ENCODE data around the gene PRPF38B.
"Not testable (repeated sequence)": the region's sequence is repeated elsewhere in the genome, so short reads cannot be mapped to it uniquely, and the experiment has no call there.

PRPF38B gene

DNA sequence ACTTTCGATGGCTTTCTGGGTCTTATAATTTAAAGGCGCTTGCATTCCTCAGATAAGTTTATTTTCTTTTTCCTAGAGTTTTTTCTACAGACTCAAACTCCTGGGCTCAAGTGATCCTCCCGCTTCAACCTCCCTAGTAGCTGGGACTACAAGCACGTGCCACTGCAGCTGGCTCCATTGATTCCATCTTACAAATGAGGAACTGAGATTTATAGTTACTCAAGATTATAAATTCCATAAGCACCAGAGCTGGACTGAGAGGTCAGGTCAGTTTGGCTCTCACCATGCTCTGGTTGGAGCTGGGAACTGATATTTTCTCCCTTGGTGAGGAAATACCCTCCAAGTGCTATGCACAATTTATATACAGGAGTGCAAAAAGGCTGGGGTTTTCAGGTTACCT lies 13.4 kb upstream of the PRPF38B start:
- FAIRE-seq = no peak
- no peak for DNase-seq (ENCODE audit: insufficient read length, low spot score)

DNA sequence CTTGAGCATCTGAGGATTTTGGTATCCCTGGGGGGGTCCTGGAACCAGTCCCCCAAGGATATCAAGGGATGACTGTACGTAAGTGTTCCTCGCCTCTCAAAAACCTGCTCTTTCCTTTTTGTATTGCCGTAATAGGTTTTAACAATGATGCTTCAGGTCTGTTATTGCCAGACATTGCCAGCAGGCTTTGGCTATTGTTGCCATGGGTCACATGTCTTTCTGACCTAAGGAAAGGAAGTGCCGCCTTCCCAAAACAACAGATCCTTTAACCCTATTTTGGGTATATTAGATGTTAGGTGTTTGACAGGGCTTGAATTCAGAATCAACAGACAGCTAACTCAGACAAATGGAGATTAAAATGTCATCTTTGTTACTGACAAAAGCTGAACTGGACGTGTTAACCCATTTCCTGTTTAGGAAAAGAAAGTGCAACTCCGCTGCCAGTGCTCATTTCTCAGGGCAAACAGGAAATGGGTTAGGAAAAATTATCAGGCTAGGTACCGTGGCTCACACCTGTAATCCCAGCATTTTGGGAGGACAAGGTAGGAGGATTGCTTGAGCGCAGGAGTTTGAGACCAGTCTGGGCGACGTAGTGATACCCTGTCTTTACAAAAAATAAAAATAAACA lies 12.4 kb upstream of the PRPF38B start:
- no peak for FAIRE-seq
- DNase-seq (ENCODE audit: insufficient read length, low spot score) = no peak

DNA sequence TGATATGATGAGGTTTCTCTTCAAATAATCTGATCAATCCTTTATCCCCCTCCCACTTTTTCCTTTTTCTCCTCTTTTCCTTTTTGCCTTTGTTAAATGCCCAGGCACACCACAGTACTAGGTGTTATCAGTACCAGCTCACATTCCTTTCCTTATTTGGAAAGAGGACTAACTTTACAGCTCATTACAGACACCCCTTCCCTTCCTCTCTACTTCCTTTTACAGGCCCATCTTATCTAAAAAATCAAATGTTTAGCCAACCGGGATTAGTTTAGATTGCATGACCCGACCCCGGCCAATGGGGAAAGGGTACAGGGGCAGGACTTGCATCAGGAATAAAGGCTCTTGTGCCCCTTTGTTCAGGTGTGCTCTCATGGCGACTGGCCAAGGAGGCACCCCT lies 10.4 kb upstream of the PRPF38B start:
- not testable (repeated sequence) for FAIRE-seq; DNase-seq (ENCODE audit: insufficient read length, low spot score)

DNA sequence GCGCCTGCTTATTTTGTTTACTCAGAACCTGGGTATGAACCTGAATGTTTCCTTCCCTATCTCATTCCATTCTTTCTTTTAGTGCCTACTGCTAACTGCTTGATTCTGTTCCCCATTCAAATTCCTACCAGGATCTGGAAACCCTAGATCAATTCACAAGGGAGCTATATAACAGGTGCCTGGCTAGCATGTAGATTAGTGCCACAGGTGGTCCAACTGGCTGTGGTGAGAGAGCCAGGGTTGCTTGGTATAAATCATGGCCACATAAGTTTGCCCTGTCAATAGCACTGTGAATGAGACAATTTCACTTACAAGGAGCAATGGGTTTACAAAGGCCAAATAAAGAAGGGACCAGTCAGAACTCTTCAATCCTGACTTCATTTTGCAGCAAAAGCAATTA lies 6.6 kb upstream of the PRPF38B start:
- FAIRE-seq (no peak), DNase-seq (ENCODE audit: insufficient read length, low spot score) (no peak)

DNA sequence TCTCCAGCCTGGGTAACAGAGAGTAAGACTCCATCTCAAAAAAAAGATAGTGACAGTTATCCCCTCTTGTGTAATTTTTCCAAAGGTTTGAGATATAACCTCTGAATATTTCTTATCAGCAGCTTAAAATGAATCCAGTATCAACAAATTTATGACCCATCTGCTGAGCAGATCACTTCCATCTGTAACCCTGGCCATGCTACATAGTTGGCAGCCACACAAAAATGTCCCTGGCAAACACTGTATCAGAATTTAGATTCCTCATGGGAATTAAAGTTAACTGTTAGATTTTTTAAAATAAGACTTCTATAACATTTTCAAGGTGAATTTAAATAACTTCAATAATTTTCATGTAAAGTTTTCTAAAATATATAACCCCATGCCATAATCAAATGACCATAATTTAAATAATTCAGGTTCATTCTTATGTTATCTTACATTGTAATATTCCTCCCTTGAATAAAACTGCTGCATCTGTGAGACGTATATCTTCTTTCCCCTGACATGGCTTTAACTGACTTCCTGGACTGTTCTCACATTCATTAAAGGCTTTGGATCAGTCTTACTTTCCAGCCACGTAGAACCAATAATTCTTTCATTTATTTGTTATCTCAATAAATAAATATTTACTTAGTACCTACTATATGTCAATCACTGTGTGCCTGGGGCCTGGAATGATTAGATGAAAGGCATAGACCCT lies 5.3 kb upstream of the PRPF38B start:
- DNase-seq (ENCODE audit: insufficient read length, low spot score) = no peak
- no peak for FAIRE-seq

DNA sequence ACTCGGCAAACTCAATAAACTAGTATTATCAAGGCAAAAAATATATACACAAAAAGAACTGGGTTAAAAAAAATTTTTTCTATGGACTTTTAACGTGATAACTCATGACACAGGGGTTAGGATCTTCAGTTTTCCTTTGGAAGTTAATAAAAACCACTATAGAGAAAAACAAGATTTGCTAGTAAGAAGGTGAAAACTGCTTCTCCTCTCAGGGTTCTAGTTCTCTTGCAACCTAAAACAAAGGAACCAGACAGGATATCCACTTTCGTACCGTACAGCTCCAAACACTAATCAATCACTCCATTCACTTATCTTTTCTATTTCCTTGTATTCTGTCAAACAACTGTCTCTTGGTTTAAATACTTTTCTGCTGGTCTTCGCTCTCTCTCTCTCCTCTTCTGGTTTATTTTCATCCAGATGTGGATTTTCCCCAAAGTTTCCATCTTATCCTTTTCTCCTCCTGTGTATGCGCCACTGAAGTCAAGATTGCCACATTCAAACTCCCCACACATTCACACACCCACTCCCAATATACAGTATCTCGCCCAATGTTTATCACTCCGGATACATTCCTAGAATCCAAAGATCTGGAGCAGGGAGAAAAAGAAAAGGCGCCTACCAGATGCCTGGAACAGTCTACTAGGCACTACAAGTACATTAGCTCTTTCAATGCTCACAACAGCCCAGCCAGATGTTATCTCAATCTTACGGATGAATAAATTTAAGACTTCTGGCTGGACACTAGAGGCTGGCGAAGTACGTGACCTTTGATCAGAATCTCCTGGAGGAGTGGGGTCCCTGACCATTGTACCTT lies 775 bp upstream of the PRPF38B start:
- FAIRE-seq (peak; percentile 42), DNase-seq (ENCODE audit: insufficient read length, low spot score) (no peak)

DNA sequence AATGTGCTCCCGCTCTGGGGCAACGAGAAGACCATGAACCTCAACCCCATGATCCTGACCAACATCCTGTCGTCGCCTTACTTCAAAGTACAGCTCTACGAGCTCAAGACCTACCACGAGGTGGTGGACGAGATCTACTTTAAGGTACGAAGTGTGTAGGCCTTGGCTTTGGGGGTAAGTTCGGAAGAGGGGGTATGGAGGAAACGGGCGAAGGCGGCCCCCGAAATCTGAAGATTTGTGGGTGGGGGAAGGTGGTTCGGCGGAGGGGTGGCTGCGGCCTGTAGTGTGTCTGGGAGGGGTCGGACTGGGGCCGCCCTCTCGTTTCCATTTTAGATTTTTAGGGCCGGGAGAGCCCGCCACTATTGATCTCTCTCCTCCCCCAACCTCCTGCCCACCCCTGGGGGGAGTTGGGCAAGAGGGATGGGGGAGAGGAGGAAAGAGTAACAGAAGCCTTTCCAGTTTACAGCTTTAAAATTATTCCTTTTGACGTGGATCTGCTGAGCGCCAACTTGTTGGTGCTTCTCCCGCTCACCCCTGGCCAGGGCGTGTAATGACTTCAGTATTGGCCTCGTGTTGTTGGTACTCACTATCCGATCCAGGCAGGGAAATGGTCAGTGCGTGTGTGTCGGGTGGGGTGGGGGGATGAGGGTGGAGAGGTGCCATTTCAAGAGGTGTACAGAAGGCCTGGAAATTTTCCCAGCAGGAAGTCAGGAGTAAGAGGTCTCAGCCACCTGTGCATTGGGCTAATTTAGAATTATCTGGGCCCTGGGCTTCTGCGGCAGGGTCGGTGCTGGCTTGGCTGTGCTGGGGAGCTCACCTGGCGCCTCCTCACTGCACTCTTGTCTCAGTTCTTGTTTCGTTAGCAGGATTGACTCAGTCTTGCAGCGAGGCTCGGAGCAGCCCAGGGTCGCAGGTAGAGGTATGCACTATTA lies 880 bp downstream of the PRPF38B start:
- FAIRE-seq (peak; percentile 65), DNase-seq (ENCODE audit: insufficient read length, low spot score) (peak; percentile 44)

DNA sequence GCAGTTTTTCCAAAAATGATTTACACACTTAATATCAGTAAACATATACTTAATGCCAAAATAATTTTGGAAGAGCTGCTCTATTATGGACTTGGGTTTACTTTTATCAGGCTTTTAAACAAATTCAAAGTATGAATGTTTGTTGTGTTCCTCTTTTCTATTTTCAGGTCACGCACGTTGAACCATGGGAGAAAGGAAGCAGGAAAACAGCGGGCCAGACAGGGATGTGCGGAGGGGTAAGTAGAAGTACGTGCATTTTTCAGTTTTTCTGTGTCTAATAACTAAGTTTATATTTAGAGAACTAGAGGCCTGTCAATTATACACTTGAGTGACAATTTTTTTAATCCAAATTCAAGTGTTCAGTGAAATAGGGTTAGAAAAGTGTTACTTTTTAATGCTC lies 3.4 kb downstream of the PRPF38B start:
- DNase-seq (ENCODE audit: insufficient read length, low spot score) (no peak), FAIRE-seq (no peak)

DNA sequence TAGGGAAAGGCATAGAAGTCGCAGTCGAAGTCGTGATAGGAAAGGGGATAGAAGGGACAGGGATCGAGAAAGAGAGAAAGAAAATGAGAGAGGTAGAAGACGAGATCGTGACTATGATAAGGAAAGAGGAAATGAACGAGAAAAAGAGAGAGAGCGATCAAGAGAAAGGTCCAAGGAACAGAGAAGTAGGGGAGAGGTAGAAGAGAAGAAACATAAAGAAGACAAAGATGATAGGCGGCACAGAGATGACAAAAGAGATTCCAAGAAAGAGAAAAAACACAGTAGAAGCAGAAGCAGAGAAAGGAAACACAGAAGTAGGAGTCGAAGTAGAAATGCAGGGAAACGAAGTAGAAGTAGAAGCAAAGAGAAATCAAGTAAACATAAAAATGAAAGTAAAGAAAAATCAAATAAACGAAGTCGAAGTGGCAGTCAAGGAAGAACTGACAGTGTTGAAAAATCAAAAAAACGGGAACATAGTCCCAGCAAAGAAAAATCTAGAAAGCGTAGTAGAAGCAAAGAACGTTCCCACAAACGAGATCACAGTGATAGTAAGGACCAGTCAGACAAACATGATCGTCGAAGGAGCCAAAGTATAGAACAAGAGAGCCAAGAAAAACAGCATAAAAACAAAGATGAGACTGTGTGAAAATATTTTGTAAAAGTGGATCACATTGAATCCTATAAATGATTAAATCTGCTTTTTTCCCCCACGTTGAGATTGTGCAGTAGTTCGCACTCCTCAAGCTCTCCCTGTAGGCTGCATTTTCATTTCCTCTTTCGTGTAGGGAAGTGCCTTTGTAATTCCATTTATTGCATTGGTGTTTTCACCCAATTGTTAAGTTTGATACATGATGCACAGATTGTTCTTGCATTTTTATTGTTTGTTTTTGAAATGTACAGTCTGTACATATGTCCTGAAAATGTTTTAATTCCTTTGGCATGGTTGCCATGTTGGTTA lies 7.5 kb downstream of the PRPF38B start:
- FAIRE-seq = no peak
- DNase-seq (ENCODE audit: insufficient read length, low spot score) = no peak

DNA sequence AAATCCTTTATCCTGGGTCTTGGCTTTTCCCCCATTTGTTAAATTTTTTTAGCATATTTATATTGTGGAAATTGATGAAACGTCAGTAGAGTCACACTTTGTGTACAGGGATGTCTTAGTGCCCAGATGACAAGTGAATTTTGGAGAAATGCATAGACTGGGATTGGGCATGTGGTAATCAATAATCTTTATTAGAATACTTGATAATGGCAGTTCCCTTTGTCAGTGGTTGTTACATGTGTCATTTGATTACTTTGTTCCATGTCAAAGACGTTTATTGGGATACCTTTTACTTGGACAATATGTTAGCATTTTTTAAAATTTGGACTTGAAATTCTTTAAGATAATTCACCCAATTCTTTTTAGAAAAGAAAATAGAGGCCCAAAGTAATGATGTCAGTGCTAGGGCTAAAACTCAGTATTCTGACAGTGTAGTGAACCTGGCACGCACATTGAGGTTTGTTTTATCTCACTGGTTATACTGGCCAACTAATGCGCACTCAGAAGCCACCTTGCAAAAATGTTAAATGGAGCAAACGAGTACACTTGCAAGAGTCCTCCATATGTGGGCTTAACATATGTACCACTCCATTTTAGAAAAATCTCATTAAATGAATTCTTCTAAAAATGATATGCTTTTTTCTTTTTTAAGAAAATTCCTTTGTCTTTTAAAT lies 9.2 kb downstream of the PRPF38B start:
- FAIRE-seq = no peak
- no peak for DNase-seq (ENCODE audit: insufficient read length, low spot score)

DNA sequence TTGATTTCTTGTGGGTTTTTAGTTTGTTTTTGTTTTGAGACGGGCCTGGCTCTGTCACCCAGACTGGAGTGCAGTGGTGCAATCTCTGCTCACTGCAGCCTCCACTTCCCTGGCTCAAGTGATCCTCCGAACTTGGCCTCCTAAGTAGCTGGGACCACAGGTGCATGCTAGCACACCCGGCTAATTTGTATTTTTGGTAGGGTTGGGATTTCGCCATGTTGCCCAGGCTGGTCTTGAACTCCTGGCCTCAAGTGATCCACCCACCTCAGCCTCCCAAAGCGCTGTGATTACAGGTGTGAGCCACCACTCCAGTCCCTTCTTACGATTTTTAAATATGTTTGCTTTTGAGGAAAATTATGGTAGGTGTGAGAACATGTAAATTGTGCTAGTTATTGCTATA lies 10.0 kb downstream of the PRPF38B start:
- DNase-seq (ENCODE audit: insufficient read length, low spot score); FAIRE-seq: not testable (repeated sequence)

DNA sequence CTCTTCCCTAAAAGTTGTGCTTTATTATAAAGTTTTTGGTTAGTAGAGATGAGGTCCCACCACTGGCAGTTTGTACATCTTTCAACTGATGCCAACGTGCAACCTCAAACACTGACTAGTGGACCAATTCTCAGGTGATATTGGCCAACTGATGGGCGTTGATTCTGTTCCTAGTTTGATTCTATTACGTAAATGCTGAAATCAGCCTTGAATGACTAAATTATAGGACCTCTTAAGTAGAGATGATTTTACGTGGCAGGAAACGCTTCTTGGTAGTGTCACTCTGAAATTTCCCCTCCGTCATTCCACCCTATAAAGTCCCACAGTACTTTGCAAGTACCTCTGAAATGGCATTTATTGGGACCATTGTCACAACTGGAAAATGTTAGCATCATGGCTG lies 11.8 kb downstream of the PRPF38B start:
- DNase-seq (ENCODE audit: insufficient read length, low spot score) = no peak
- no peak for FAIRE-seq

DNA sequence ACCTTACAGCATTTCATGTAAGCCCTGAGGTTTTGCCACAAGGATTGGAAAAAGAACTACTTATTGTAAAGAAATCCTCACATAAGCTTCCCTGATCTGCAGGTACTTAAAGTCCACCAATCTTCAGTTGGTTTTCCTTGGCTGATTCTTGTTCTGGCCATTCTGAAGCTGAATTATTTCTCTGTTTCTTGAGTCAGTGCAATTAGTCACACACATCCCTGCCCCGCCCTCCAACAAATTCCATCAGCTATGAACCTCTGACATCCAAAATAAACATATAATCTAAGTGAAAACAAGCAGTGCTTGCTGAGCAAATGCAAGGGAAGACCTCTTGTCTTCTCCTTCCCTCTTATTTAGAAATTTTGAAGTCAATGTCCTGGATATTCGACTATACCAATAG lies 12.4 kb downstream of the PRPF38B start:
- no peak for DNase-seq (ENCODE audit: insufficient read length, low spot score)
- no peak for FAIRE-seq

DNA sequence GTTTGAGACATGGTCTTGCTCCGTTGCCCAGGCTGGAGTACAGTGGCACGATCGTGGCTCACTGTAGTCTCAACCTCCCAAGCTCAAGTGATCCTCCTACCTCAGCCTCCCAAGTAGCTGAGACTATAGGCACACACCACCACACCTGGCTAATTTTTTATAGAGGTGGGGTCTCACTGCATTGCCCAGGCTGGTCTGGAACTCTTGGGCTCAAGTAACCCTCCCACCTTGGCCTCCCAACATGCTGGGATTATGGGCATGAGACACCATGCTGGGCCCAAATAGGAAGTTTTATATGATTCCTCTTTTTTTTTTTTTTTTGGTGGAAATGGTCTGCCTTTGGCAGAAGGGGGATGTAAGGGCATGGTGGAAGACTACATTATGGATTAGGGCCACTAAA lies 14.5 kb downstream of the PRPF38B start:
- no peak for FAIRE-seq

DNA sequence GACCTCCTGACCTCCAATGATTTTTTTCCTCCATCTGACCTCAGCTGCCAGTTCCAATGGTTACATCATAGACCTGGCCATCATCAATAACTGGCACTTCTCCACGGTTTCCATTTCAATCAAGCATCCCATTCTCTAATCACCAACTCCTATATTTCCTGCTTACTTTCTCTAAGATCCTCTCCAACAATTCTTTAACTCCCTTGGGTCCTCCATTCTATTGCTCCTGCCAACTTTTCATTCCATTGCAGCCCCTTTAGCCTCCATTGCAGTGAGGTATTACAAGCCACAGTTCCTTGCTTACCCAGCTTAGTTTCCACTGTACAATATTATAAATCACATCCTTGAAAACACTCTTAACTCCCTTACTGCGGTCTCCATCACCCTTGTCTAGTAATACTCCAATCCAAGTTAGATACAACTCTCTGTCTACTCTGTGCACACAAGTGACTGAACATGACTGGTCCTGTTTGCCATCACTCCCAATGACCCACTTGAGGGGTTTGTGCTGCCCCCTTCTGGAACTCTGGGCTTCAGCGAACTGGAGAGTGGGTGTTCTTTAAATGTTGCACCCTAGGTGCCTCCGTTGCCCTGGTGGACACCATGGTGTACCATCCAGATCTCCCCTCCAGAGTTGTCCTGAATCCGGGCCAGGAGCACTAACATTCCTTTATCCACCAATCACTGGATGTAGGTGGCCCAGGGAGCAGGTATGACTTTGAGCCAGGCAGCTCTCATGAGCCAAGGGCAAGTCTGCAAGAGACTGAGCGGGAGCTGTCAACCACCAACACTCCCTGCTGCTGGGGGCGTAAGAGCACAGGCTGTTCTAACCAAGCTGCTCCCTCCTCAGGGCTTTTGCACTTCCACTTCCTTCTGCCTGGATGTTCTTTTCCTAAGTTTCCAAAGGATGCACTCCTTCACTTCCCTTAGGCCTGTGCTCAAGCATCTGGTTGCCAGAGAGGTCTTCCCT lies 16.9 kb downstream of the PRPF38B start:
- FAIRE-seq = no peak
- no peak for DNase-seq (ENCODE audit: insufficient read length, low spot score)

More for the DNA sequence above, 14.5 kb downstream of the PRPF38B start:
- no peak for DNase-seq (ENCODE audit: insufficient read length, low spot score)

DNA sequence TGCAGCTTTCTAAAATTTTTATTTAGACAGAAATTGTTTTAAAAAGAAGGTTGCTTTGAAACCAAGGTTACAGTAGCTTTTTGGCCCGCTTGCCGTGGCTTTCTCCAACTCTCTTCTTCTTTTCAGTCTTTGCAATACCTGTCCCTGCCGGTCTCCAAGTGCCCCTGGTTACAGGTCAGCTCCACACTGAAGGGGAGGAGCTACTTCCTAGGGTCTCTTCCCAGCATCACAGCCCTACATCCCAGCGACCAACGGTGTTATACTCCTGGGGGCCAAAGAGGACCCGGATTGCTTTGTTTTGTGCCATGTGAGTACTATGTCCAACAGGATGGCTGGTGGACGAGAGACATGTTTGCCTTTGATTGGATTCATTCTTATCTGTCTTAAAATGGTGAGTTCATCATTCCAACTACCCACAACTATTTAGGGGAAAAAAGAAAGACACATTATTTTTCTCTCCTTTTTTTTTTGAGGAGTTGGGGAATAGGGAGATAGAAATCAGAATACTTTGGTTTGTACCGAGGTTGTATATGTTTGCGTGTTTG lies 20.6 kb downstream of the PRPF38B start, which contains the start of gene FNDC7:
FNDC7 (plus strand) TSS at position 303 of the 545 bp plus-strand sequence; CDS start at position 329, 26 bp downstream.
- FAIRE-seq = no peak
- DNase-seq (ENCODE audit: insufficient read length, low spot score) = no peak

DNA sequence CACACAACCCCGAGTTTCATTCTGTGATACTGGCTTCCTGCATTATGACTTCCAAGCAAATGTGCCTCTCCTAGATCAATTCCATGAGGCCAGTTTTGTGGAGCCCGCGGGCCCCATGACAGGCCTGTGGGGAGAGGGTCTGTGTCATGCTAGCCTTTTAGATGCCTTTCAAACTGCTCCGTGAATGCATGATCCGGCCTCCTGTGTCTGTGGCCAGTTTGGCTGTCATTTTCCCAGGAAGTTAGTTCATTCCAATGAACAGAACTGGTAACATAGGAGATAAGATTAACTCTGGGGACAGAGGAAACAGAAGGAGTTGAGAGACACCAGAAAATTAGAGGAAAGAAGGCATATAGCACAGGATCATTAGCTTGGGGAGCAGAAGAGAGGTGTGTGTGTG lies 23.8 kb downstream of the PRPF38B start:
- DNase-seq (ENCODE audit: insufficient read length, low spot score) (no peak), FAIRE-seq (no peak)
